ENCODE data around the gene SLC25A51. TPM values are rescaled to one million over a fixed set of nuclear protein-coding genes. Genes with fewer than 3 reads are reported as not detected.
A peak's percentile ranks its signal among the peaks of the same experiment; 100 is the strongest.

Gene SLC25A51
- polyA plus RNA-seq, 1 experiment = 29.9 TPM

GRCh38 chr9:37923796-37924427, 20.0 kb upstream of the SLC25A51 start:
- TF ChIP-seq CTCF (IDR thresholded peaks at IDR 0.05; ENCODE audit: low read depth, low read length) = no peak
- H3K27me3 ChIP-seq (ENCODE audit: control insufficient read depth, insufficient read depth, low read length) = no peaks in the 10 kb centered on the region
- no peak overlapping the region for H3K4me3 ChIP-seq (ENCODE audit: low read depth, low read length)
- H3K27ac ChIP-seq (ENCODE audit: low read depth, low read length) = no peak overlapping the region
- DNase-seq (ENCODE audit: low read depth, low spot score) = no peak
- ChIA-PET CTCF (no interaction called here), POLR2A (no interaction called here)
- no peaks in the 10 kb centered on the region for H3K9me3 ChIP-seq (ENCODE audit: control insufficient read depth, insufficient read depth, low read length)

GRCh38 chr9:37923118-37923795, 19.3 kb upstream of the SLC25A51 start:
- no peak for DNase-seq (ENCODE audit: low read depth, low spot score)
- ChIA-PET POLR2A (no interaction called here), CTCF (interaction anchor here (1.7 kb wide), 1 partner anchor 12 kb away, joined by 7 read pairs; no protein-coding TSS in a partner anchor)

DNA sequence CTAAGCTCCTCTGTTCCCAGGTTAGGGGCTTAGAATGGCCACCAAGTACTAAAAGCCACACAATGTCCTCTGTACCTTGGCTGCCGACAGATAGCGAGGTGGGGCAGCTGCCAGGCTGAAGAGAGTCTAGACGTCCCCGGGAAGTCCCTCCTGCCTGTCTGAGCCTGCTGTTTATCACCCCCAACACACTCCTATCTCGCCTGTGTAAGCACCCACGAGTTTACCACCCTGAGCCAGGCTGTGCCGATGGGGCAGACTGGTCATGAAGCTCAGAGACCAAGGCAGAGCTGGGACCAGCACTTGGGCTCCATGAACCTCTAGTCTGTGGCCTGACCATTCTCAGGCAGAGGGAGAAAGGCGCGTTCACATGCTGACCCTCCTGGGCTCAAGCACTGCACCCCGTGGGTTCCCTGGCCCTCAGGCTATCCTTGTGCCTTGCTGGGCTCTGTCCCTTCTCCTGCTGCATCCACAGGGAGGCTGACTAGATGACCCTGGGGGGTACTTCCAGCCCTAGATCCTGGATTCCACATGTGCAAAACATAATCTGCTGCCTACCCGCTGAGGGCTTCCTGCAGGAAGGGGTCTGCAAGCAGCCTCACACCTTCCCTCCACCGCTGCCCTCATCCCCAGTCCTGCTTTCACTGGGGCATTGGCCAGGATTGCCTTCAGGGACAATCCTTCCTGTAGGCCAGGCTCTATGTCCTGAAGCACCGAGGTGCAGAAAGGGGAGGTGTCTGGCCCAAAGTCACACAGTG, 18.6 kb upstream of the SLC25A51 start:
- ChIA-PET CTCF (interaction anchor here (1.7 kb wide), 1 partner anchor 11 kb away, joined by 7 read pairs; no protein-coding TSS in a partner anchor), POLR2A (no interaction called here)
- no peak for TF ChIP-seq CTCF (IDR thresholded peaks at IDR 0.05; ENCODE audit: low read depth, low read length)
- Histone ChIP-seq H3K9me3 (ENCODE audit: control insufficient read depth, insufficient read depth, low read length) (no peaks in the 10 kb centered on the region), H3K27me3 (ENCODE audit: control insufficient read depth, insufficient read depth, low read length) (no peaks in the 10 kb centered on the region), H3K27ac (ENCODE audit: low read depth, low read length) (peak overlapping the region; percentile 21), H3K4me3 (ENCODE audit: low read depth, low read length) (no peak overlapping the region)
- DNase-seq (ENCODE audit: low read depth, low spot score) = no peak

More at GRCh38 chr9:37923118-37923795, 19.3 kb upstream of the SLC25A51 start:
- Histone ChIP-seq H3K27me3 (ENCODE audit: control insufficient read depth, insufficient read depth, low read length) (no peaks in the 10 kb centered on the region), H3K4me3 (ENCODE audit: low read depth, low read length) (no peak overlapping the region), H3K9me3 (ENCODE audit: control insufficient read depth, insufficient read depth, low read length) (no peaks in the 10 kb centered on the region), H3K27ac (ENCODE audit: low read depth, low read length) (no peak overlapping the region)
- no peak for TF ChIP-seq CTCF (IDR thresholded peaks at IDR 0.05; ENCODE audit: low read depth, low read length)

DNA sequence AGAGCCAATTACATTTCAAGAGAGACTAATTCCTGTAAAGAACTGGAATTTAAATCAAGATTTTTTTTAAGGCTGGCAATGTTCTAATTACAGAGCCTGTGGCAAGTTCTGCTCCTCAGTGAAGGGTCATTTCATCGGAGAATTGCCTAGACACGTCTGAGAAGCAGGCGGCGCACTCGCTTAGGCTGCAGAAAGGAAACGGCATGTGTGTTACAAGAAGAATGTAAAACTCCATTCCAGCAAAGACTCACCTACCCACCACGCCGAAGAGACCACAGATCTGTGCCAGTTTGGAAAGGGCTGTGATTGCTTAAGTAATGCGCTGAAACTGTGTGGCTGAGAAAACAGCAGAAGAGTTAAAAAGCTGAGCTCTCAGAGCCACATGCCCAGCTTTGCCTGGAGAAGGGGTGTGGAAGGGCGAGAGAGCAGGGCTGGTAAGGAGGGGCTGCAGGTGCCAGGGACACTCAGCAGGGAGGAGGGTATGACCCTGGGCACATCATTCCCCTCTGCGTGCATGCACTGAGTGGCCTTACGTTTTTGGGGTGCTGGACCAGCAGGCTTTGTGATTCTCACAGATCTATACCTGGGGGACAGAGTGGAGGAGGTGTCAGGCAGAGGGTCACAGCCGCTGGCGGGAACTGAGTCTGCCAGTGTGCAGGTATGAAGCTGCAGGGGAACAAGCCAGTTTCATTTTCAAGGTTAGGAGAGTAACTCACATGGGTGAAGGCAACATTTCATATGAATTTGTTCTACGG, 17.8 kb upstream of the SLC25A51 start:
- DNase-seq (ENCODE audit: low read depth, low spot score) = no peak
- peak overlapping the region; percentile 21 for H3K27ac ChIP-seq (ENCODE audit: low read depth, low read length)
- ChIA-PET CTCF (interaction anchor here (1.7 to 1.9 kb wide), 2 partner anchors 10 to 17 kb away, joined by 4 to 7 read pairs; no protein-coding TSS in a partner anchor), POLR2A (no interaction called here)
- no peaks in the 10 kb centered on the region for H3K9me3 ChIP-seq (ENCODE audit: control insufficient read depth, insufficient read depth, low read length)
- no peak for TF ChIP-seq CTCF (IDR thresholded peaks at IDR 0.05; ENCODE audit: low read depth, low read length)
- H3K27me3 ChIP-seq (ENCODE audit: control insufficient read depth, insufficient read depth, low read length) = no peaks in the 10 kb centered on the region
- no peak overlapping the region for H3K4me3 ChIP-seq (ENCODE audit: low read depth, low read length)

Data from AG04450 (cell line).